Ectodermal cell (in vitro differentiated cells): ENCODE results near the gene EDNRB.
"Not testable (repeated sequence)": the region's sequence is repeated elsewhere in the genome, so short reads cannot be mapped to it uniquely, and the experiment has no call there.

Source experiments
- H3K27ac ChIP-seq: 2 replicates; pipeline ENCODE4 v1.7.0; 2013; ENCODE audit warnings: mild to moderate bottlenecking, low read depth, low read length; ENCODE audit not compliant: insufficient read depth, poor library complexity, severe bottlenecking
- H3K27me3 ChIP-seq: 2 replicates; pipeline ENCODE4 v1.7.0; 2013; ENCODE audit warnings: mild to moderate bottlenecking, low read length; ENCODE audit not compliant: insufficient read depth, control insufficient read depth, poor library complexity, severe bottlenecking
- H3K36me3 ChIP-seq: one replicate; pipeline ENCODE4 v1.7.0; 2013; ENCODE audit warnings: low read length; ENCODE audit not compliant: control insufficient read depth, insufficient read depth
- H3K4me1 ChIP-seq: one replicate; pipeline ENCODE4 v1.7.0; 2013; ENCODE audit warnings: low read length; ENCODE audit not compliant: control insufficient read depth, insufficient read depth
- H3K4me3 ChIP-seq: 2 replicates; pipeline ENCODE4 v1.7.0; 2013; ENCODE audit warnings: low read depth, low read length, control low read depth; ENCODE audit not compliant: insufficient read depth
- H3K9me3 ChIP-seq: 2 replicates; pipeline ENCODE4 v1.7.0; 2013; ENCODE audit warnings: mild to moderate bottlenecking, low read length, moderate library complexity; ENCODE audit not compliant: control insufficient read depth
- WGBS, 2 experiments: methylation state at CpG; one replicate each; pipeline ENCODE4 v1.1.7; 2013; ENCODE audit warnings: missing lambda C conversion rate in 2 of 2; 5-methylcytosine and 5-hydroxymethylcytosine counted together

The EDNRB gene

DNA sequence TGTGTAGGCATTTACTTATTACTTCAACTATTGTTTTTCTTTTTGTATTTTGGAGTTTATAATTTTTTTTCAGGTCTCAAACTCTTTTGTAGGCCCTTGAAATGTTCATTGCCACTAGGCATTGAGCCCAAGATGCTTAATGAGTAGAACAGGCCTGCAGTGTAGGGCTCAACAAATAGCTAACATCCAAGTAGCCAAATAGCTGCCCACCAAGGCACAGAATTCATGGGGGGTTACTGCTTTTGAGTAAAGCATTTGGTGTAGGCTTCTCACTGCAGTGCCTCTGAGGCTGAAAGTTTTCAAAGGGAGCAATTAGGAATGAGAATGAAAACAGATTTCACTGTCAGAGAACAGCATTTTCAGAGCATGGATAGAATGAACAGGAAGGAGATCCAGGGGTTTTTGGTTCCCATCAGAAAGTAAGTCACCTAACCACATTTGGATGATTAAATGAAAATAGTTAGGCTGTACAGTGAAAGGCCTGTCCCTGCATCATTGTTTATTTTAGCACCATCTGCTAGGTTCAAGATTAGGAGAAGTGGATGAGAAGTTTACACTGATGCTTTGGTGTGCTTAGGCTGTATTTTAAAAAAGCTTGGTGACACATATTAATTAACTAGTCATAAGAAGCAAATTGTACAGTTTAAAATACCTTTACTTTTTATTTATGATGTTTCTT is 61.0 kb downstream of the EDNRB start:
- Histone ChIP-seq H3K4me1 (peaks cover 33% of the 10 kb centered on the region), H3K27ac (peak overlapping the region; percentile 29), H3K27me3 (no peaks in the 10 kb centered on the region)

DNA sequence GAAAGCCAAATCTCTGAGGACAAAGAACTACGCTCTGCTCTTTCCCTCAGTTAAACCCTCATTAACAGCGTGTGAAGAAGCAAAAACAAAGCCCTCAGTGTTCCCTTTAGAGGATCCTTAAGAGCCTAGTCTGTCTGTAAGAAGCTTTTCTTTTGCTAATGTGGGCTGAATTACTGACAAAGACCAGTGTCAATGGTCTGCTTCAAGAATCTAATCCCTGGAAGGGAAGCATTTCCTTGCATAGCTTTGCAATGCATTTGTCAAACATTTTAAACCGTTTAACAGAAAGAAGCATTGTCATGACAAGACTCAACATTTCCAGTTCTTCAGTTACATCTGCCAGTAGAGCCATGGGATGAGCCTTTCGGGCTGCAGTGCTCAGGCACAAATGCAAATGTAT is 64.9 kb downstream of the EDNRB start:
- H3K4me3 ChIP-seq: no peak overlapping the region
- H3K27ac ChIP-seq: peak overlapping the region; percentile 88
- H3K4me1 ChIP-seq: peaks cover 33% of the 10 kb centered on the region
- no peaks in the 10 kb centered on the region for H3K27me3 ChIP-seq
- H3K9me3 ChIP-seq: no peaks in the 10 kb centered on the region
- H3K36me3 ChIP-seq: no peaks in the 10 kb centered on the region
- WGBS, 2 experiments: 0% methylated on average over 4 of the region's 4 CpGs

More for the DNA sequence above, 61.0 kb downstream of the EDNRB start:
- Histone ChIP-seq H3K9me3 (no peaks in the 10 kb centered on the region), H3K36me3 (no peaks in the 10 kb centered on the region), H3K4me3 (no peak overlapping the region)

DNA sequence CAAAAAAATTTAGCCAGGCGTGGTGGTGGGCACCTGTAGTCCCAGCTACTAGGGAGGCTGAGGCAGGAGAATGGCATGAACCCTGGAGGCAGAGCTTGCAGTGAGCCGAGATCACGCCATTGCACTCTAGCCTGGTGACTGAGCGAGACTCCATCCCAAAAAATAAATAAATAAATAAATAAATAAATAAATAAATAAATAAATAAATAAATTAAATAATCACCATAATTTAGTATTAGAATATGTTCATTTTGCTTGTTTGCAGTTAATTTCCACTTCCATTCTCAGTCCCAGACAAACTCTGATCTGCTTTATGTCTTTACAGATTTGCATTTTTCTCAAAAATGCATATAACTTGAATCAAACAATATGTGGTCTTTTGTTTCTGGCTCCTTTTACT is 70.6 kb downstream of the EDNRB start:
- H3K4me1 ChIP-seq, H3K27me3 ChIP-seq, H3K9me3 ChIP-seq, H3K36me3 ChIP-seq, H3K27ac ChIP-seq, H3K4me3 ChIP-seq: not testable (repeated sequence)
- WGBS, 2 experiments: 79 to 93% methylated on average over 2 to 3 of the region's 4 CpGs

- no peak overlapping the region for H3K27ac ChIP-seq
- 89% methylated on average over 1 of the region's 1 CpG; no CpG with 5 or more reads in 1 of the 2 experiments for WGBS, 2 experiments
- no peaks in the 10 kb centered on the region for H3K36me3 ChIP-seq
- H3K27me3 ChIP-seq: no peaks in the 10 kb centered on the region
- no peak overlapping the region for H3K4me3 ChIP-seq
- H3K4me1 ChIP-seq: no peaks in the 10 kb centered on the region
- no peaks in the 10 kb centered on the region for H3K9me3 ChIP-seq
These were observed 72.5 kb downstream of the EDNRB start for GRCh38 chr13:77846173-77846572.
